ENCODE data around the gene CSNK1D. TPM values are rescaled to one million over a fixed set of nuclear protein-coding genes. Genes with fewer than 3 reads are reported as not detected.

CSNK1D gene
- total and polyA plus RNA-seq, 2 experiments from 2014 or later: 55.3 to 66.4 TPM

- Histone ChIP-seq H3K9me2 (ENCODE audit: insufficient read depth) (no peaks in the 10 kb centered on the region), H3K4me2 (no peak overlapping the region), H3K27ac (ENCODE audit: low read depth) (no peak overlapping the region), H2AFZ (no peak overlapping the region; the same call in 1 of the 2 replicates), H4K20me1 (replicated peaks; ENCODE audit: insufficient read depth) (no peaks in the 10 kb centered on the region), H3F3A (replicated peaks; ENCODE audit: low read depth) (peaks cover 14% of the 10 kb centered on the region), H3K4me3 (no peak overlapping the region), H3K27me3 (ENCODE audit: insufficient read depth) (no peaks in the 10 kb centered on the region), H3K36me3 (ENCODE audit: insufficient read depth) (no peaks in the 10 kb centered on the region), H3K79me2 (replicated peaks; ENCODE audit: insufficient read depth) (no peaks in the 10 kb centered on the region), H3K4me1 (ENCODE audit: insufficient read depth) (no peaks in the 10 kb centered on the region)
- Mint-ChIP-seq H3K4me3 (no peak overlapping the region), H3K4me1 (peaks cover 8% of the 10 kb centered on the region; the same call in 2 of the 3 replicates), H3K27ac (no peak overlapping the region), H3K27me3 (ENCODE audit: insufficient read depth, low read depth, poor library complexity) (peaks cover 11% of the 10 kb centered on the region), H3K9me3 (no peaks in the 10 kb centered on the region), H3K36me3 (ENCODE audit: low read depth) (no peaks in the 10 kb centered on the region)
- no peak for TF ChIP-seq CREB1 (CRISPR knock-in tag; IDR thresholded peaks at IDR 0.05; ENCODE audit: low read depth)
- no peak for TF ChIP-seq ZNF462 (CRISPR knock-in tag; IDR thresholded peaks at IDR 0.05)
- no peak for TF ChIP-seq EZH2phosphoT487 (IDR thresholded peaks at IDR 0.05; ENCODE audit: unreplicated experiment)
- TF ChIP-seq REST (IDR thresholded peaks at IDR 0.05; ENCODE audit: unreplicated experiment): no peak
- no peak for TF ChIP-seq CTCF (conservative IDR thresholded peaks at IDR 0.05; ENCODE audit: low read depth in 2 of 2)
- no peak for TF ChIP-seq JUNB (IDR thresholded peaks at IDR 0.05; ENCODE audit: unreplicated experiment)
- no peak for TF ChIP-seq ZNF331 (CRISPR knock-in tag; IDR thresholded peaks at IDR 0.05; ENCODE audit: low read depth)
- TF ChIP-seq ETS1 (IDR thresholded peaks at IDR 0.05): no peak
- no peak for TF ChIP-seq ZNF114 (CRISPR knock-in tag; IDR thresholded peaks at IDR 0.05)
- no peak for TF ChIP-seq EZH2 (IDR thresholded peaks at IDR 0.05; ENCODE audit: low read depth, unreplicated experiment)
- no peak for TF ChIP-seq STAT1 (IDR thresholded peaks at IDR 0.05; ENCODE audit: unreplicated experiment)
- no peak for TF ChIP-seq POLR2AphosphoS5 (IDR thresholded peaks at IDR 0.05; ENCODE audit: low read depth)
- ATAC-seq (no peak), DNase-seq (ENCODE audit: low spot score) (no peak)
Measured at GRCh38 chr17:82321947-82322466, 48.5 kb upstream of the CSNK1D start.
